GM12872 (cell line): ENCODE results near the gene ARHGAP45.
A peak's percentile ranks its signal among the peaks of the same experiment; 100 is the strongest.

Experiments used
- TF ChIP-seq, protein P1 (sequence below): IDR thresholded peaks from 3 replicates; pipeline ENCODE4 v1.5.1; 2011; ENCODE audit warnings: low read depth, mild to moderate bottlenecking, low read length, moderate library complexity; ENCODE audit not compliant: insufficient read depth

The ARHGAP45 gene

DNA sequence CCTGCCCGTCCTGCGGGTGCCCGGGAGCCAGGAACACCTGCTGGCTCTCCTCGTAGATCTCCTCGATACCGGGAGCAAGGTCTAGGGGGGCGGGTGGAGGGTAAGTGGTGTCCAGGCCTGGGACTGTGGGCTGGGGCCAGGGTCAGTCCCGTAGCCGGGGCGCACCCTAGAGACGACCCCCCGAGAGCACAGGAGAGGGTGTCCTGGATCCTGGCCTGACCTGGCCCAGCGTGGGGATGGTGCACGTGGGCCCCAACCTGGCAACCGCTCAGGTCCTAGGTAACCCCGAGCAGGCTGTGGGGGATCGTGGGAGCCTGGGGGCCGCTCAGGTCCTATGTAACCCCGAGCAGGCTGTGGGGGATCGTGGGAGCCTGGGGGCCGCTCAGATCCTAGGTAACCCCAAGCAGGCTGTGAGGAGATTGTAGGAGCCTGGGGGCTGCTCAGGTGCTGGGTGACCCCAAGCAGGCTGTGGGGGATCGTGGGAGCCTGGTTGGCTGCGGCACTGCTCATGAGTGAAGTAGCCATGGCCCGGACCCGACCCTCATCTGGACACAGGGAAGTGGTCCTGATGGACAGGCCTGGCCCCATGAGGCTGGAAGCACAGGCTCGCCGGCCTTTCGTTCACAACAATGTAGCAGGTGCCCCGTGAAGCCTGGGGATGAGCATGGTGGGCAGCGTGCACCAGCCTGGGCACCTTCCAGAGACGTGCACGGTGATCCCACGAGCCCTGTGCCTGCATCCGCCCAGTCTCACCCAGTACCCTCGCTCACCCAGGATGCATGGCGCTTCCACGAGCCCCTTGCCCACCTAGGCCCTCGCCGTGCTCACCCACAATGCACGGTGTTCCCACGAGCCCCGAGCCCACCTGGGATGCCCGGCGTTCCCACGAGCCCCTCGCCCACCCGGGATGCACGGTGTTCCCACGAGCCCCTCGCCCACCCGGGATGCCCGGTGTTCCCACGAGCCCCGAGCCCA lies 43.0 kb downstream of the ARHGAP45 start:
- TF ChIP-seq, protein P1, sequence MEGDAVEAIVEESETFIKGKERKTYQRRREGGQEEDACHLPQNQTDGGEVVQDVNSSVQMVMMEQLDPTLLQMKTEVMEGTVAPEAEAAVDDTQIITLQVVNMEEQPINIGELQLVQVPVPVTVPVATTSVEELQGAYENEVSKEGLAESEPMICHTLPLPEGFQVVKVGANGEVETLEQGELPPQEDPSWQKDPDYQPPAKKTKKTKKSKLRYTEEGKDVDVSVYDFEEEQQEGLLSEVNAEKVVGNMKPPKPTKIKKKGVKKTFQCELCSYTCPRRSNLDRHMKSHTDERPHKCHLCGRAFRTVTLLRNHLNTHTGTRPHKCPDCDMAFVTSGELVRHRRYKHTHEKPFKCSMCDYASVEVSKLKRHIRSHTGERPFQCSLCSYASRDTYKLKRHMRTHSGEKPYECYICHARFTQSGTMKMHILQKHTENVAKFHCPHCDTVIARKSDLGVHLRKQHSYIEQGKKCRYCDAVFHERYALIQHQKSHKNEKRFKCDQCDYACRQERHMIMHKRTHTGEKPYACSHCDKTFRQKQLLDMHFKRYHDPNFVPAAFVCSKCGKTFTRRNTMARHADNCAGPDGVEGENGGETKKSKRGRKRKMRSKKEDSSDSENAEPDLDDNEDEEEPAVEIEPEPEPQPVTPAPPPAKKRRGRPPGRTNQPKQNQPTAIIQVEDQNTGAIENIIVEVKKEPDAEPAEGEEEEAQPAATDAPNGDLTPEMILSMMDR: no peak

DNA sequence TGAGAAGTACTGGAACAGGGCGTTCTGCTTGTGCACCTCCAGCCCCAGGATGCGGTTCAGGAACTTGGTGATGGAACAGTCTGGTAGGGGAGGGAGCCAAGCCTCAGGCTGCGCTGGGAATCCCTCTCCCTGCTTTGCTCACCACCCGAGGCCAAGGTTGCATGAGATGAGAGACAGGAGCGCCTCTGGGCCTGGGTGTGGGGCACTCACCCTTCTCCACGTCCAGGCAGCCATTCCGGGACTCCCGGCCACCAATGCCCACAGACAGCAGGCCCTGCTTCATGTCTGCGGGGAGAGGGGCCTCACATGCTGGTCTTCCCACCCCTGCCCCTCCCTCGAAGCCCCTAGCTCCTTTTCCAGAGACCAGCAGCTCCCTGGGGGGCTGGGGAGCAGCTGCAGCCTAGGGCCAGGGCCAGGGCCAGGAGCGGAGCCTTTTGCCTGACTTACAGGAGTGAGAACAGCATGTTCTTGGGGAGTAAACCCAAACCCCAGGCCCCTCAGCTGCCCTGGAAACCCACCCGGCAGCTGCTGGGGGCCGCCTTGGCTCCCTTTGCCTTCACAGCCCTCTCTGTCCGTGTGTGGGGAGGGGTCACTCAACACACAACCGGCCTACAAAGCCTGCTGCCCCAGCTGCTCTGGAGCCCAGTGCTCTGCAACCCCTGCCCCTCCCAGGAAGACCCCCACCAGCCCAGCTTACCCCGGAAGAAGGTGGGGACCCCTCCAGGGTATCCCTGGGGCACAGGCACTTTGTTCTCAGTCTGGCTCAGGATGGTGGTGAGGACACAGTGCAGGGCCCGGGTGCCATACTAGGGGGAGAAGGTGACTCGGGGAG lies 44.1 kb downstream of the ARHGAP45 start:
- TF ChIP-seq, protein P1: no peak

DNA sequence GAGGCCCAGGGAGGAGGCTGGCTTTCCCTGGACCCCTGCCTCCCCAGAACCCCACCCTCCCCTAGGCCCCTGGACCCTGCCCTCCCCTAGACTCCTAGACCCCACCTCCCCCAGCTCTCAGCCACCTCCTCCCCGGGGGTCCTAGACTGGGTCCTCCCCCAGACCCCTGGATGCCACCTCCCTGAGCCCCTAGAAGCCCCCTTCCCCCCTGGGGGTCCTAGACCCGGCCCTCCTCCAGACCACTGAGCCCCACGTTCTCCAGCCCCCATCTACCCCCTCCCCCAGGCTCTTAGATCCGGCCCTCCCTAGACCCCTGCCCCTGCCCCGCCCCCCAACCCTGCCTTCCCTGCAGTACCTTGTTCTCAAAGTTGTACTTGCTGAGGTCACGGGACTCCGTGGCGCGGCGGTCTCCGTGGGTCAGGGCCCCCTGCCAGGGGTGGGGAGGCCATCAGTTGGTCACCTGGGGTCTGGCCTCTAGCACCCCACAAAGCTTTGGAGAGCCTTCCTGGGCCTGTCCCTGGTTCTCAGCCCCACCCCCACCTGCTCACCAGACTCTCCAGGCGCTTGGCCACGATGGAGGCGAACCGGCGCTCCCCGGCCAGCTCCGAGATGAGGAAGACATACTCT lies 44.8 kb downstream of the ARHGAP45 start:
- TF ChIP-seq, protein P1: no peak

DNA sequence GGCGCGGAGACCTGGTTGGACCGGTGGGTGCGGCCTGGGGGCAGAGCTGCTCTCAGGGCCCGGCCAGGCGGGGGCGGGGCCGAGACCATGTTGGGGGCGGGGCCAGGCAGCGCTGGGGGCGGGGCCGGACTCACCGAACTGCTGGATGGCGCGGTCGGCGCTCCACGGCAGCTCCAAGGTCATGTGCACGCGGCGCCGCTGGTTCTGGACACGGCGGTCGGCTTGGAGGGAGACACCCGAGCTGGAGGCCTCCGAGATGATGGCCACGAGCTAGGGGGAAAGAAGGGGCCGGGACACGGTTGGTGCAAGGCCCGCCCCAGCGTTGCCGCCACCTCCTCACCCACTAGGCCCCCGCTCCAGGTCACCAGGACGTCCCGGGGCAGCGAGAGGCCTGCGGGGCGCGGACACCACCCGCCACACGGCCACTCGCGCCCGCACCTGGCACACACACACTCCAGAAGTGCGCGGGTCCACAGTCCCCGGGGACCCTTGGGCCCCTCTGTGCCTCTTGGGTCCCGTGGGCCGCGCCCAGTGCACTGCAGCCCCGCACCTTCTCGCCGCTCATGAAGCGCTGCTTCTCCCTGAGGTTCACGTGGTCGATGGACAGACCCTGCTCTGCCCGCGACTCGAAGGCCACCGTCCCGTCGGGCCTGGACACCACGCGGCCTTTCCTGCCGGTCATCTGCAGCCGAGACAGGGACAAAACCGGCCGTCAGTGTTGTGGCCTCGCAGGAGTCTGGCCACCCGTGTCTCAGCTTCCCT lies 45.5 kb downstream of the ARHGAP45 start:
- TF ChIP-seq, protein P1: no peak

DNA sequence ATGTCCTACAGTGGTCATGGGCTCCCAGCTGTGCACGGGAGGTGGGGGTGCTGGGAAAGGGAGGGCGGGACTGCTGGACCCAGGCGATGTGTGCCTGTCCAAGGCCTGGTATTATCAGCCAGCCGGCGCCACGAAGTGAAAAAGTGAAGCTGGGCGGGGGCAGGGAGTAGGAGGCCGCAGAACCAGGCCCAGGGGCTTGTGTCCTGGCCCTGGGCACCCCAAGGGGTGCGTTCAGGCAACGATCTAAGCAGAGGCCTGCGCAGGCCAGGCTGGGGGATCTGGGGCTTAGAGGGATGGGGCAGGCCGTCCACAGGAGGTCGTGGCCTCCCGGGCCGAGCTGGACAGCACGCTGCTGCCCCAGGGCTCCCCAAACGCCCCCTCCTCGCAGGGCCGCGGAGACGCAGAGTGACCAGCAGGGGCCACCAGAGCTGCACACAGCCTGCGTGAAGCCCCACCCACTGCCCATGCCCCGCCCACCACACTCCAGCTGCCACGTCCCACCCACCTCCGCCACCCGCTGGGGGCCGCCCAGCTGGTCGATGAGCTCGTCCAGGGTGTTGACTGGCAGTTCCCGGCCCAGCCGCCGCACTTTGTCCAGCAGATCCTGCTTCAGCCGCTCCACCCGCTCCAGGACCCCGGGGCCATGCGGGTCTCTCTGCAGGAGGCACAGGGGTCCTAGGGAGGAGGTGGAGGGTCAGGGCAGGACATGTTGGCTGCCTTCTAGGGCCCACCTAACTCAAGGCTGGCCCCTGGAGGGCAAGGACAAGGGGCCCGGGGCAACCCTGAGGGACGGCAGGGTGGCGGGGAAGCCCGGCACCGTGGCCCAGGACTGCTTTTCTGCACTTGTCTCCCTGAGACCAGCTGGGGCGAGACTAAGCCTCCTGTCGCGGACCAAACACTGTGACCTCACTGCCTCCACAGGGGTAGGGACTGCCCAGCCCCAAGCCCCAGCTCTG lies 46.3 kb downstream of the ARHGAP45 start:
- TF ChIP-seq, protein P1: peak; percentile 89

DNA sequence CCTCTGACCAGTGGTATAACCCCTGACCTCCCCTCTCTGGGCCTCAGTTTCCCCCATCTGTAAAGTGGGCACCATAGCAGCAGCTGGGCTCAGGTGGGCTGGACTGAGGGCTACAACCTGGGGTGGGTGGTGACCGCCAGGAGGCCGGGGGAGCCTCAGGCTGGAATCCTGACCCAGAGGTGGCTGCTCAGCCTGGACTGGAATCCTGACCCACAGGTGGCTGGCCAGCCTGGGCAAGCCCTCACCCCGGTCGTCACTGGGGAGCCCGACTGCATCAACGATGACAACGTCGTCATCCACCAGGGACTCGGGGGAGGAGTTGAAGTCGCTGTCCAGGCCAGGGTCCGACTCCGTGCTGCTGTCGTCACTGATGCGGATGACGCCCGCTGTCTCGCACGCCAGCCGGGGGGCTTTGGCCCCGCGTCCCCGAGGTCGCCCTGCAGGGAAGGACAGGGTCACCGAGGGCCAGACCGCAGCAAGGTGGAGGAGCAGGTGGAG lies 47.1 kb downstream of the ARHGAP45 start:
- TF ChIP-seq, protein P1: no peak
